ENCODE results near the gene GRAMD2B.
A peak's percentile ranks its signal among the peaks of the same experiment; 100 is the strongest.

Gene GRAMD2B

DNA sequence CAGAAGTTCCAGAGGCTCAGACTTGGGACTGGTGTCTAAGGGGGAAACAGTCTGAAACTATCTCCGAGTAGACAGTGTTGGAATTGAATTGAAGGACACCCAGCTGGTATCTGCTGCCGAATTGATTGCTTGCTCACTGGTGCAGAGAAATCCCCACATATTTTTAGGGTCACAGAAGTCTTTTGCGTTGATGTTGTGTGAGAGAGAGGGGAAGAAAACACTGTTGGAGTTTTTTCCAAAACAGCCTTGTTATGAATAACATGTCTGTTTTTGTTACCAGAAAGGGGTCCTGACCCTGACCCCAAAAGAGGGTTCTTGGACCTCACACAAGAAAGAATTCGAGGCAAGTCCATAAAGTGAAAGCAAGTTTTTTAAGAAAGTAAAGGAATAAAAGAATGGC, 90.5 kb downstream of the GRAMD2B start:
- H3K27ac ChIP-seq (ENCODE audit: low read length, poor library complexity, severe bottlenecking) = no peak overlapping the region
- no peaks in the 10 kb centered on the region for H3K27me3 ChIP-seq (ENCODE audit: control insufficient read depth in 1 of 2, insufficient read depth in 1 of 2, low read length in 2 of 2)
- H2AK5ac ChIP-seq (ENCODE audit: low read length, severe bottlenecking) = no peak overlapping the region
- no peak overlapping the region for H3K14ac ChIP-seq (ENCODE audit: low read length in 2 of 2)
- H3K4me2 ChIP-seq (ENCODE audit: low read length, poor library complexity, severe bottlenecking) = no peak overlapping the region
- H3K9ac ChIP-seq (ENCODE audit: low read length) = no peak overlapping the region
- no peak overlapping the region for H2BK12ac ChIP-seq (ENCODE audit: low read length in 2 of 2)
- no peak for DNase-seq
- peaks cover under 1% of the 10 kb centered on the region for H3K4me1 ChIP-seq (ENCODE audit: control insufficient read depth, insufficient read depth, low read depth, low read length)
- H2BK15ac ChIP-seq (ENCODE audit: low read depth, poor library complexity, severe bottlenecking) = no peak overlapping the region
- H3K4ac ChIP-seq (ENCODE audit: low read depth in 1 of 2, low read length in 2 of 2) = no peak overlapping the region
- H3K36me3 ChIP-seq (ENCODE audit: control insufficient read depth in 1 of 2, insufficient read depth in 2 of 2, low read depth in 1 of 2, low read length in 2 of 2) = no peaks in the 10 kb centered on the region
- H3K23ac ChIP-seq (ENCODE audit: low read length in 2 of 2) = no peak overlapping the region
- no peaks in the 10 kb centered on the region for H3K79me1 ChIP-seq (replicated peaks; ENCODE audit: low read length, poor library complexity, severe bottlenecking)
- no peak overlapping the region for H3K4me3 ChIP-seq (ENCODE audit: insufficient read depth in 1 of 2, low read depth in 1 of 2, low read length in 2 of 2)
- H4K8ac ChIP-seq (ENCODE audit: low read length) = no peak overlapping the region
- H4K91ac ChIP-seq (ENCODE audit: low read length) = no peak overlapping the region
- no peak overlapping the region for H2BK5ac ChIP-seq (ENCODE audit: low read depth, low read length, poor library complexity, severe bottlenecking)
- no peaks in the 10 kb centered on the region for H3K9me3 ChIP-seq (ENCODE audit: control insufficient read depth, low read length)
- no peak overlapping the region for H2BK120ac ChIP-seq (ENCODE audit: low read depth, low read length)
- H2AFZ ChIP-seq (ENCODE audit: low read depth, low read length) = no peak overlapping the region
- H3K18ac ChIP-seq (ENCODE audit: low read depth in 1 of 2, low read length in 2 of 2) = no peak overlapping the region
- WGBS = 89% methylated on average over 4 of the region's 4 CpGs

DNA sequence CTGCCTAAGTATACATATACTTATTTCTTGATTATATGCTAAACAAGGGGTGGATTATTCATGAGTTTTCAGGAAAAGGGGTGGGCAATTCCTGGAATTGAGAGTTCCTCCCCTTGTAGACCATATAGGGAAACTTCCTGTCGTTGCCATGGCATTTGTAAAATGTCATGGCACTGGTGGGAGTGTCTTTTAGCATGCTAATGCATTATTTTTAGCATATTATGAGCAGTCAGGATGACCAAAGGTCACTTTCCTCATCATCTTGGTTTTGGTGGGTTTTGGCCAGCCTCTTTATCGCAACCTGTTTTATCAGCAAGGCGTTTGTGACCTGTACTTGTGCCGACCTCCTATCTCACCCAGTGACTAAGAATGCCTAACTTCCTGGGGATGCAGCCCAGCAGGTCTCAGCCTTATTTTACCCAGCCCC, 90.9 kb downstream of the GRAMD2B start:
- H3K18ac ChIP-seq (ENCODE audit: low read depth in 1 of 2, low read length in 2 of 2) = no peak overlapping the region
- H2BK12ac ChIP-seq (ENCODE audit: low read length in 2 of 2) = no peak overlapping the region

DNA sequence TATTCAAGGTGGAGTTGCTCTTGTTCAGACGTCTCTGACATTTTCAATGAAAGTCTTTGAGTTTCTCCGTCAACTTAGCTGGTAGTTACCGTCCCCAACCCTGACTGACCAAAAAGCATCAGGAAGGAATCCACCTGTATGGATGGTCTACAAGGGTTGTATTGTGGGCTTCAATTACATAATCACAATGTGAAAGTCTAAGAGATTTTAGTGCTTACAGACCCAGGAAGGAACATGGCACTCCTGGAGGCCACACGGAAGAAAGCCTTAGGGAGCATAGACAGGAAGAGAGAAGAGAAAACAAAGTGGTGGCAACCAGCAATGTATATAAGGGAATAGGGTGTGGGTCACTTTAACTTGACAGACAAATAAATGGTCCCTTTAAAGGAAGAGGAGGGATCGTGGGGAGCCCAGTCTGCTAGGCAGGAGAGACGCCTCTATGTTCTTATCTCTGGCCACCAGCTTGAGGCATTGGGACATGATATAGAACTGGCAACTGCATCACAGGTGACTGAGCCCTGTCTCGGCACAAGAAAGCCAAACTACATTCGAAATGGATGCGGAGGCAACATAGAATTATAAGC, 91.4 kb downstream of the GRAMD2B start:
- no peak overlapping the region for H3K23ac ChIP-seq (ENCODE audit: low read length in 2 of 2)

More for the DNA sequence above, 90.9 kb downstream of the GRAMD2B start:
- DNase-seq = peak; percentile 77
- H2BK5ac ChIP-seq (ENCODE audit: low read depth, low read length, poor library complexity, severe bottlenecking) = no peak overlapping the region
- no peaks in the 10 kb centered on the region for H3K36me3 ChIP-seq (ENCODE audit: control insufficient read depth in 1 of 2, insufficient read depth in 2 of 2, low read depth in 1 of 2, low read length in 2 of 2)
- no peak overlapping the region for H3K4me3 ChIP-seq (ENCODE audit: insufficient read depth in 1 of 2, low read depth in 1 of 2, low read length in 2 of 2)
- H4K91ac ChIP-seq (ENCODE audit: low read length) = no peak overlapping the region
- no peaks in the 10 kb centered on the region for H3K27me3 ChIP-seq (ENCODE audit: control insufficient read depth in 1 of 2, insufficient read depth in 1 of 2, low read length in 2 of 2)
- no peak overlapping the region for H3K4ac ChIP-seq (ENCODE audit: low read depth in 1 of 2, low read length in 2 of 2)
- no peak overlapping the region for H3K23ac ChIP-seq (ENCODE audit: low read length in 2 of 2)
- no peak overlapping the region for H2AFZ ChIP-seq (ENCODE audit: low read depth, low read length)
- H3K9me3 ChIP-seq (ENCODE audit: control insufficient read depth, low read length) = no peaks in the 10 kb centered on the region
- no peaks in the 10 kb centered on the region for H3K4me1 ChIP-seq (ENCODE audit: control insufficient read depth, insufficient read depth, low read depth, low read length)
- no peak overlapping the region for H3K14ac ChIP-seq (ENCODE audit: low read length in 2 of 2)
- no peak overlapping the region for H3K4me2 ChIP-seq (ENCODE audit: low read length, poor library complexity, severe bottlenecking)
- no peak overlapping the region for H3K9ac ChIP-seq (ENCODE audit: low read length)
- H4K8ac ChIP-seq (ENCODE audit: low read length) = no peak overlapping the region
- 84% methylated on average over 4 of the region's 4 CpGs for WGBS
- H2BK15ac ChIP-seq (ENCODE audit: low read depth, poor library complexity, severe bottlenecking) = no peak overlapping the region
- H2AK5ac ChIP-seq (ENCODE audit: low read length, severe bottlenecking) = no peak overlapping the region
- no peak overlapping the region for H3K27ac ChIP-seq (ENCODE audit: low read length, poor library complexity, severe bottlenecking)
- H2BK120ac ChIP-seq (ENCODE audit: low read depth, low read length) = no peak overlapping the region
- H3K79me1 ChIP-seq (replicated peaks; ENCODE audit: low read length, poor library complexity, severe bottlenecking) = no peaks in the 10 kb centered on the region

DNA sequence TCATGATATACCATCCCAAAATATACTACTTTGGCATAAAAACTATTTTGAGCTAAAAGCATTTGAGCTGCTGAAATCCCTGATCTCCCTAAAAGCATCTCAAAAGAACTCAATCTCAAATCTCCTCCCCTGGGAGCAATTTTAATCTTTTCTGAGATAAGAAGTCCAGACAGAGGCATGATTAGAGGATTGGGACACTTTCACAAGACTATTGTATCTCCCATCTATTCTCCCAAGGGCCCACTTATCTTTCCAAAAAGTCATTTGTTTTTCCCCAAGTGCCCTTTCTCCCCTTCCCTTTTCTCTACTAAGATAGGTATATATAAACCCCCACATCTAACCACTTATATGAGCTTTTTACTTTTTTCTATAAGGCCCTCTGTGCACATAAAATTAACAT, 92.1 kb downstream of the GRAMD2B start:
- no peak overlapping the region for H3K14ac ChIP-seq (ENCODE audit: low read length in 2 of 2)
- no peak overlapping the region for H4K91ac ChIP-seq (ENCODE audit: low read length)
- no peaks in the 10 kb centered on the region for H3K27me3 ChIP-seq (ENCODE audit: control insufficient read depth in 1 of 2, insufficient read depth in 1 of 2, low read length in 2 of 2)
- no peak overlapping the region for H2AK5ac ChIP-seq (ENCODE audit: low read length, severe bottlenecking)
- no peaks in the 10 kb centered on the region for H3K36me3 ChIP-seq (ENCODE audit: control insufficient read depth in 1 of 2, insufficient read depth in 2 of 2, low read depth in 1 of 2, low read length in 2 of 2)
- no peak overlapping the region for H4K8ac ChIP-seq (ENCODE audit: low read length)
- no peak overlapping the region for H3K23ac ChIP-seq (ENCODE audit: low read length in 2 of 2)
- H2BK12ac ChIP-seq (ENCODE audit: low read length in 2 of 2) = no peak overlapping the region
- no peak overlapping the region for H3K4me2 ChIP-seq (ENCODE audit: low read length, poor library complexity, severe bottlenecking)
- no peak overlapping the region for H2AFZ ChIP-seq (ENCODE audit: low read depth, low read length)
- H3K18ac ChIP-seq (ENCODE audit: low read depth in 1 of 2, low read length in 2 of 2) = no peak overlapping the region
- peaks cover 4% of the 10 kb centered on the region for H3K4me1 ChIP-seq (ENCODE audit: control insufficient read depth, insufficient read depth, low read depth, low read length)
- H2BK15ac ChIP-seq (ENCODE audit: low read depth, poor library complexity, severe bottlenecking) = no peak overlapping the region
- H3K79me1 ChIP-seq (replicated peaks; ENCODE audit: low read length, poor library complexity, severe bottlenecking) = no peaks in the 10 kb centered on the region
- no peak for DNase-seq
- H3K4me3 ChIP-seq (ENCODE audit: insufficient read depth in 1 of 2, low read depth in 1 of 2, low read length in 2 of 2) = no peak overlapping the region
- H3K27ac ChIP-seq (ENCODE audit: low read length, poor library complexity, severe bottlenecking) = no peak overlapping the region
- no peak overlapping the region for H3K4ac ChIP-seq (ENCODE audit: low read depth in 1 of 2, low read length in 2 of 2)
- H2BK5ac ChIP-seq (ENCODE audit: low read depth, low read length, poor library complexity, severe bottlenecking) = no peak overlapping the region
- H3K9ac ChIP-seq (ENCODE audit: low read length) = no peak overlapping the region
- H3K9me3 ChIP-seq (ENCODE audit: control insufficient read depth, low read length) = no peaks in the 10 kb centered on the region
- H2BK120ac ChIP-seq (ENCODE audit: low read depth, low read length) = no peak overlapping the region

More for the DNA sequence above, 91.4 kb downstream of the GRAMD2B start:
- H3K18ac ChIP-seq (ENCODE audit: low read depth in 1 of 2, low read length in 2 of 2) = no peak overlapping the region
- H2BK12ac ChIP-seq (ENCODE audit: low read length in 2 of 2) = no peak overlapping the region
- H3K9me3 ChIP-seq (ENCODE audit: control insufficient read depth, low read length) = no peaks in the 10 kb centered on the region
- peaks cover 1% of the 10 kb centered on the region for H3K4me1 ChIP-seq (ENCODE audit: control insufficient read depth, insufficient read depth, low read depth, low read length)
- H4K91ac ChIP-seq (ENCODE audit: low read length) = peak overlapping the region; percentile 52
- H3K9ac ChIP-seq (ENCODE audit: low read length) = no peak overlapping the region
- no peak overlapping the region for H2AFZ ChIP-seq (ENCODE audit: low read depth, low read length)
- no peak overlapping the region for H3K27ac ChIP-seq (ENCODE audit: low read length, poor library complexity, severe bottlenecking)
- no peak for DNase-seq
- no peaks in the 10 kb centered on the region for H3K27me3 ChIP-seq (ENCODE audit: control insufficient read depth in 1 of 2, insufficient read depth in 1 of 2, low read length in 2 of 2)
- no peak overlapping the region for H4K8ac ChIP-seq (ENCODE audit: low read length)
- H2BK5ac ChIP-seq (ENCODE audit: low read depth, low read length, poor library complexity, severe bottlenecking) = no peak overlapping the region
- no peak overlapping the region for H3K4me2 ChIP-seq (ENCODE audit: low read length, poor library complexity, severe bottlenecking)
- no peak overlapping the region for H3K4ac ChIP-seq (ENCODE audit: low read depth in 1 of 2, low read length in 2 of 2)
- H3K79me1 ChIP-seq (replicated peaks; ENCODE audit: low read length, poor library complexity, severe bottlenecking) = no peaks in the 10 kb centered on the region
- H3K36me3 ChIP-seq (ENCODE audit: control insufficient read depth in 1 of 2, insufficient read depth in 2 of 2, low read depth in 1 of 2, low read length in 2 of 2) = no peaks in the 10 kb centered on the region
- no peak overlapping the region for H3K4me3 ChIP-seq (ENCODE audit: insufficient read depth in 1 of 2, low read depth in 1 of 2, low read length in 2 of 2)
- H3K14ac ChIP-seq (ENCODE audit: low read length in 2 of 2) = no peak overlapping the region
- WGBS = 93% methylated on average over 9 of the region's 9 CpGs
- no peak overlapping the region for H2BK15ac ChIP-seq (ENCODE audit: low read depth, poor library complexity, severe bottlenecking)
- H2AK5ac ChIP-seq (ENCODE audit: low read length, severe bottlenecking) = peak overlapping the region; percentile 30
- H2BK120ac ChIP-seq (ENCODE audit: low read depth, low read length) = no peak overlapping the region
